ENCODE data around the gene PSME2. TPM values are rescaled to one million over a fixed set of nuclear protein-coding genes. Genes with fewer than 3 reads are reported as not detected.

The PSME2 gene
- polyA plus RNA-seq, 3 donors, result 237 to 593 (median 579) TPM

DNA sequence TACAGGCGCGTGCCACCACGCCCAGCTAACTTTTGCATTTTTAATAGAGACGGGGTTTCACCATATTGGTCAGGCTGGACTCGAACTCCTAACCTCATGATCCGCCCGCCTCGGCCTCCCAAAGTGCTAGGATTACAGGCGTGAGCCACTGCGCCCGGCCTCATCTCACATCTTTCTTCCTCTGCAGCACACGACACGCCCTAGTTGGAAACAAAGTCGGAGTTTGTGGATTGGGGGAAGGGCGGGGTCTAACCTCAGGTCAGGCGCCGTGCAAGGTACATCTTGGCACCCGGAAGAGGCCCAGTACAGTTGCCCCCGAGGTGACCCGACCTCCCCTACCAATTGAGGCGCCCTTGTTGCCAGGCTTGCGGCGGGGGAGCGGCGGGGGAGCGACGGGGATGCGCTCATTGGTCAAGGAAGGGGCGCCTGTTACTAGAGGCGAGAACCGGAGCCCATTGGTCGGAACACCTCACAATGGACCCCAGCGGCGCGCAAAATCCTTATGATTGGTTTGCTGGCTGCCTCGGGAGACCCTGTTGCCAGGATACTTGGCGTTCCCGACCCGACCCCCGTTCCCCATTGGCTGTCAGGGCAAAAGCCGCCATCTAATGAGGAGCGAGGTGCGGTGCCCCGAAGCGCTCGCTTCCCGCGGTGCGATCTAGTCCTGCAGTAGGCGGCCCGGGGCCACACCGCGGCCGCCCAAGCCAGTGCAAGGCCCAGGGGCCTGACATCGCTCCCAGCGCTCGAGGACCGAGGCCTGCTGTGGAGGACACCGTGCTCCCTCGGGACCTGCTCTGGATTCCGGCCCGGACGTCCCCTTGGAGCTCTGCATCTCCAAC is 25.2 kb upstream of the PSME2 start, which contains the start of gene REC8:
TSS of gene REC8 (plus strand) at position 659 of the 839 bp plus-strand sequence. CDS start 473 bp downstream, outside the sequence.
- intact Hi-C loops (cut with micrococcal nuclease), result no loop called here
- TF ChIP-seq, protein P1, sequence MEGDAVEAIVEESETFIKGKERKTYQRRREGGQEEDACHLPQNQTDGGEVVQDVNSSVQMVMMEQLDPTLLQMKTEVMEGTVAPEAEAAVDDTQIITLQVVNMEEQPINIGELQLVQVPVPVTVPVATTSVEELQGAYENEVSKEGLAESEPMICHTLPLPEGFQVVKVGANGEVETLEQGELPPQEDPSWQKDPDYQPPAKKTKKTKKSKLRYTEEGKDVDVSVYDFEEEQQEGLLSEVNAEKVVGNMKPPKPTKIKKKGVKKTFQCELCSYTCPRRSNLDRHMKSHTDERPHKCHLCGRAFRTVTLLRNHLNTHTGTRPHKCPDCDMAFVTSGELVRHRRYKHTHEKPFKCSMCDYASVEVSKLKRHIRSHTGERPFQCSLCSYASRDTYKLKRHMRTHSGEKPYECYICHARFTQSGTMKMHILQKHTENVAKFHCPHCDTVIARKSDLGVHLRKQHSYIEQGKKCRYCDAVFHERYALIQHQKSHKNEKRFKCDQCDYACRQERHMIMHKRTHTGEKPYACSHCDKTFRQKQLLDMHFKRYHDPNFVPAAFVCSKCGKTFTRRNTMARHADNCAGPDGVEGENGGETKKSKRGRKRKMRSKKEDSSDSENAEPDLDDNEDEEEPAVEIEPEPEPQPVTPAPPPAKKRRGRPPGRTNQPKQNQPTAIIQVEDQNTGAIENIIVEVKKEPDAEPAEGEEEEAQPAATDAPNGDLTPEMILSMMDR (IDR thresholded peaks at IDR 0.05), result no peak

DNA sequence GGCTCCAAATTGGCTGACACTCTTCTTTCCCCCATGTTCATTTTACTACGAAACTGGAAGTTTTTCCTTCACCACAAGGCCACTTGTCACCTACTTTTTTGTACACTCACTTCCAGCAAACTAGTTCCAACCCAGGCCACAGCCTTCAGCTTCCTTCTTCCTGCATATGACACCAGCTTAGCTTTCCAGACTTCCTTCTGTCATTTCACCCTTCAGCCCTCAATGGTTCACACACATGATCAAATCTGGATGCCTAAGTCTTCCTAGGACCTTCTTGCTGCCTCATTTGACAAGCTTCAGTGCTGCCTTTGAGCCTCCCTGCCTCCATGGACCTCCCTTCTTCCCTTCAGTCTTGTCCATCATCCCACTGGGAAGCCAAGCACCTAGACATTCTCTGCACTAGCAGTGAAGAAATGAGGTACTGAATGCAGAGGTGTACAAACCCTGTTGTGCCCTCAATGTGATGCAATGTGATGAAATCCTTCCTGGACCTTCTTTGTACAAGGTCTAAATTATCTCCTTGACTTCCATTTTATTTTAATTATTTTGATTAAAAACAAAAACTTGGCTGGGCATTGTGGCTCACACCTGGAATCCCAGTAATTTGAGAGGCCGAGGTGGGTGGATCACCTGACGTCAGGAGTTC is 21.2 kb upstream of the PSME2 start:
- Histone ChIP-seq H2AFZ (ENCODE audit: insufficient read depth, low read depth, low read length, poor library complexity, severe bottlenecking) (no peak overlapping the region), H3K9ac (ENCODE audit: insufficient read depth, low read length, poor library complexity, severe bottlenecking) (no peak overlapping the region), H3K4me3 (replicated peaks in 1 of 3; ENCODE audit: low read depth in 2 of 3, low read length in 3 of 3) (no peak overlapping the region), H3K79me2 (ENCODE audit: insufficient read depth, low read length) (peaks cover 23% of the 10 kb centered on the region), H3K27ac (ENCODE audit: low read depth in 1 of 2, low read length in 2 of 2) (peak overlapping the region; percentile 26 to 59), H4K20me1 (ENCODE audit: insufficient read depth, low read length) (peaks cover 72% of the 10 kb centered on the region), H3K4me2 (replicated peaks; ENCODE audit: extremely low read depth, low read length, poor library complexity, severe bottlenecking) (no peak overlapping the region), H3K27me3 (ENCODE audit: control insufficient read depth in 2 of 2, insufficient read depth in 2 of 2, low read length in 2 of 2) (no peaks in the 10 kb centered on the region), H3K9me3 (replicated peaks in 1 of 2; ENCODE audit: control insufficient read depth in 1 of 2, insufficient read depth in 1 of 2, low read length in 2 of 2) (no peaks in the 10 kb centered on the region), H3K4me1 (ENCODE audit: control insufficient read depth in 1 of 2, insufficient read depth in 2 of 2, low read length in 2 of 2) (peaks cover 58 to 81% of the 10 kb centered on the region in 2 donors), H3K36me3 (replicated peaks in 1 of 2; ENCODE audit: control insufficient read depth in 1 of 2, insufficient read depth in 2 of 2, low read length in 2 of 2) (peaks cover 62 to 71% of the 10 kb centered on the region in 2 donors)
- peak overlapping the region; percentile 8 to 81 (median 71) for H3K27ac Mint-ChIP-seq
- intact Hi-C loops (cut with micrococcal nuclease), result no loop called here
- peaks cover 0 to 2% (median 0%) of the 10 kb centered on the region in 7 donors for H3K9me3 Mint-ChIP-seq
- peaks cover 76% of the 10 kb centered on the region for H3K4me1 Mint-ChIP-seq
- peaks cover 6 to 17% (median 16%) of the 10 kb centered on the region in 3 donors for H3K27me3 Mint-ChIP-seq (ENCODE audit: low read depth in 3 of 3)
- no peak overlapping the region for H3K4me3 Mint-ChIP-seq
- WGBS (ENCODE audit: insufficient coverage), result 69% methylated on average over 3 of the region's 3 CpGs
- TF ChIP-seq, protein P1 (IDR thresholded peaks at IDR 0.05), result no peak
- peak; percentile 23 to 35 (median 29) for DNase-seq
- peaks cover 74 to 81% of the 10 kb centered on the region in 2 donors for H3K36me3 Mint-ChIP-seq

More for the DNA sequence above, 25.2 kb upstream of the PSME2 start, which contains the start of gene REC8:
- peaks cover 32 to 41% of the 10 kb centered on the region in 2 donors for H3K4me1 ChIP-seq (ENCODE audit: control insufficient read depth in 1 of 2, insufficient read depth in 2 of 2, low read length in 2 of 2)
- peaks cover 40% of the 10 kb centered on the region for H4K20me1 ChIP-seq (ENCODE audit: insufficient read depth, low read length)
- no peaks in the 10 kb centered on the region for H3K27me3 ChIP-seq (ENCODE audit: control insufficient read depth in 2 of 2, insufficient read depth in 2 of 2, low read length in 2 of 2)
- peaks cover 0 to 2% (median 0%) of the 10 kb centered on the region in 7 donors for H3K9me3 Mint-ChIP-seq
- peak within 1 kb of the TSS; percentile 75 to 86 for H3K4me3 Mint-ChIP-seq
- peak within 1 kb of the TSS in 2 of 3 experiments; percentile 11 to 68 for H3K4me3 ChIP-seq (replicated peaks in 1 of 3; ENCODE audit: low read depth in 2 of 3, low read length in 3 of 3)
- peak within 1 kb of the TSS; percentile 71 for H3K4me2 ChIP-seq (replicated peaks; ENCODE audit: extremely low read depth, low read length, poor library complexity, severe bottlenecking)
- H3K9ac ChIP-seq (ENCODE audit: insufficient read depth, low read length, poor library complexity, severe bottlenecking), result peak within 1 kb of the TSS; percentile 17
- no peak within 1 kb of the TSS for H3K27ac ChIP-seq (ENCODE audit: low read depth in 1 of 2, low read length in 2 of 2)
- peak; percentile 61 to 68 (median 65) for DNase-seq
- no peaks in the 10 kb centered on the region for H3K9me3 ChIP-seq (replicated peaks in 1 of 2; ENCODE audit: control insufficient read depth in 1 of 2, insufficient read depth in 1 of 2, low read length in 2 of 2)
- H3K27ac Mint-ChIP-seq, result peak within 1 kb of the TSS in 6 of 7 donors; percentile 45 to 89 (median 78)
- peaks cover 33 to 61% of the 10 kb centered on the region in 2 donors for H3K36me3 ChIP-seq (replicated peaks in 1 of 2; ENCODE audit: control insufficient read depth in 1 of 2, insufficient read depth in 2 of 2, low read length in 2 of 2)
- H2AFZ ChIP-seq (ENCODE audit: insufficient read depth, low read depth, low read length, poor library complexity, severe bottlenecking), result peak within 1 kb of the TSS; percentile 46
- no peaks in the 10 kb centered on the region for H3K79me2 ChIP-seq (ENCODE audit: insufficient read depth, low read length)
- H3K4me1 Mint-ChIP-seq, result peaks cover 42% of the 10 kb centered on the region
- peaks cover 61 to 79% of the 10 kb centered on the region in 2 donors for H3K36me3 Mint-ChIP-seq
- WGBS (ENCODE audit: insufficient coverage), result 7% methylated on average over 52 of the region's 63 CpGs
- peaks cover 10 to 19% (median 16%) of the 10 kb centered on the region in 3 donors for H3K27me3 Mint-ChIP-seq (ENCODE audit: low read depth in 3 of 3)
